GM10248 (cell line): ENCODE data around the gene CAMK2A.

Source experiments
- CTCF ChIA-PET: fragments of 300-600 bp; sonication (Branson Sonifier 250); formaldehyde crosslinking; extraction: SDS; loops from one replicate; lab custom pipeline; 2021; ENCODE audit warnings: antibody characterized with exemption; lab: Yijun Ruan, JAX
- POLR2A ChIA-PET: fragments of 350-650 bp; sonication (Branson Sonifier 250); formaldehyde crosslinking; extraction: SDS; loops from one replicate; lab custom pipeline; 2020; ENCODE audit warnings: antibody characterized with exemption; lab: Yijun Ruan, JAX
- DNase-seq: peaks from one replicate; pipeline ENCODE4 v3.0.0; 2012; ENCODE audit errors: extremely low spot score
- TF ChIP-seq, protein P1 (sequence below): IDR thresholded peaks from 2 replicates; pipeline ENCODE4 v1.5.1; 2012; ENCODE audit warnings: mild to moderate bottlenecking, low read depth; ENCODE audit errors: extremely low read depth, missing control alignments, control extremely low read depth

CAMK2A gene

DNA sequence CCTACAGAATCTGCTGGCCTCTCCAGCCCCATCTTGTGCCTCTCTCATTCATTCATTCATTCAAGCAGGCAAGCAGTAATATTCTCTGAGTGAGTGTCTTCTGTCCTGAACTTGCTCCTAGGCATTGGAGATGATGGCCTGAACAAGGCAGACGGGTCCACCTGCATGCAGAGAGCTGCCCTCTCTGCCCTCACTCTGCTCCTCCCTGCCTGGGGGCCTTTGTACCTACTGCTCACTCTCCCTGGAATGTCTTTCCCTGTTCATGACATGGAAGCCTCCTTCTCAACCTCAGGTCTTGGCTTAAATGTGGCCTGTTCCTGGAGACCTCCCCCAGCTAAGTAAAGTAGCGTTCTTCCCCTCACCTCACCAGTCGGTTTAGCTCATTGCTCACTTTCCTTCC is 116.4 kb downstream of the CAMK2A start:
- DNase-seq = no peak
- CTCF ChIA-PET = interaction anchor here (1.2 to 4.1 kb wide), 7 partner anchors 8 to 176 kb away, joined by 3 to 22 read pairs (median 3); no protein-coding TSS in a partner anchor
- TF ChIP-seq, protein P1, sequence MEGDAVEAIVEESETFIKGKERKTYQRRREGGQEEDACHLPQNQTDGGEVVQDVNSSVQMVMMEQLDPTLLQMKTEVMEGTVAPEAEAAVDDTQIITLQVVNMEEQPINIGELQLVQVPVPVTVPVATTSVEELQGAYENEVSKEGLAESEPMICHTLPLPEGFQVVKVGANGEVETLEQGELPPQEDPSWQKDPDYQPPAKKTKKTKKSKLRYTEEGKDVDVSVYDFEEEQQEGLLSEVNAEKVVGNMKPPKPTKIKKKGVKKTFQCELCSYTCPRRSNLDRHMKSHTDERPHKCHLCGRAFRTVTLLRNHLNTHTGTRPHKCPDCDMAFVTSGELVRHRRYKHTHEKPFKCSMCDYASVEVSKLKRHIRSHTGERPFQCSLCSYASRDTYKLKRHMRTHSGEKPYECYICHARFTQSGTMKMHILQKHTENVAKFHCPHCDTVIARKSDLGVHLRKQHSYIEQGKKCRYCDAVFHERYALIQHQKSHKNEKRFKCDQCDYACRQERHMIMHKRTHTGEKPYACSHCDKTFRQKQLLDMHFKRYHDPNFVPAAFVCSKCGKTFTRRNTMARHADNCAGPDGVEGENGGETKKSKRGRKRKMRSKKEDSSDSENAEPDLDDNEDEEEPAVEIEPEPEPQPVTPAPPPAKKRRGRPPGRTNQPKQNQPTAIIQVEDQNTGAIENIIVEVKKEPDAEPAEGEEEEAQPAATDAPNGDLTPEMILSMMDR = no peak

DNA sequence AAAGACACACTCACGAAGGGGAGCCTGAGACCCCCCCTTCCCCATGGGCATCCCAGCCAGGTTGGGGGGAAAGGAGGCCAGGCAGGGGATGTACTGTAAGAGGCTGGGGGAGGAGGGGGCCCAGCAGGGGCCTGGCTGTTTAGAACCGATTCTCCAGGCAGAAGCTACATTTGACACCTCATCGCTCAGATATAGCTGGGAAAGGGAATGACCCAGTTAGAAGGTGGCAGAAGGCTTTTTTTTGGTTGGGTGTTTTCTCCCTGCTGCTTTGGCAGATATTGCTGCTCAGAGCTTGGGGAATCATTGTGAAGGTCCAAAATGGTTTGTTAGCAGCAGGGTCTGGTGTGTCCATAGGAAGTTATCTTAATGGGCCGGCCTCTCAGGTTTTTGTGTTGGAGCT is 117.0 kb downstream of the CAMK2A start:
- ChIA-PET POLR2A (no interaction called here), CTCF (interaction anchor here (1.2 to 1.4 kb wide), 4 partner anchors 18 to 176 kb away, joined by 3 to 4 read pairs (median 4); no protein-coding TSS in a partner anchor)
- DNase-seq = no peak
- TF ChIP-seq, protein P1 = no peak

More for the DNA sequence above, 116.4 kb downstream of the CAMK2A start:
- POLR2A ChIA-PET = no interaction called here

DNA sequence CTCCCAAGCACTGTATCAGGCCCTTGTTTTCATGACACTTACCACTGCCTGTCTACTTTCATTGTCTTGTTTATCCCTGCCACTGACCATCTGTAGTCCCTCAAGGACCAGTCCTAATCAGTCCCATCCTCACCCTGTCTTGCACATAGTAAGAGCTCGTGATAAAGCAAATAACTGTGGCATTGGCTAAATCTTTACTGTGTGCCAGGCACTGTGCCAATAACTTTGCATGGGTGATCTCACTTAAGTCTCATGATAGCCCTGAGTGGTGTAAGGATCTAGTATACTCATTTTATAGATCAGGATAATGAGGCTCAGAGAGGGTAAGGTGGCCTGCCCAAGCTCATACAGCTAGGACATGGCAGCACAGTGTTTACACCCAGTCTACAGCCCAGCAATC is 117.4 kb downstream of the CAMK2A start:
- ChIA-PET POLR2A (no interaction called here), CTCF (interaction anchor here (1.2 to 1.8 kb wide), 6 partner anchors 9 to 178 kb away, joined by 3 to 7 read pairs (median 4); no protein-coding TSS in a partner anchor)
- TF ChIP-seq, protein P1 = no peak
- no peak for DNase-seq
